ENCODE measurements around the gene CAPN5.

The CAPN5 gene

DNA sequence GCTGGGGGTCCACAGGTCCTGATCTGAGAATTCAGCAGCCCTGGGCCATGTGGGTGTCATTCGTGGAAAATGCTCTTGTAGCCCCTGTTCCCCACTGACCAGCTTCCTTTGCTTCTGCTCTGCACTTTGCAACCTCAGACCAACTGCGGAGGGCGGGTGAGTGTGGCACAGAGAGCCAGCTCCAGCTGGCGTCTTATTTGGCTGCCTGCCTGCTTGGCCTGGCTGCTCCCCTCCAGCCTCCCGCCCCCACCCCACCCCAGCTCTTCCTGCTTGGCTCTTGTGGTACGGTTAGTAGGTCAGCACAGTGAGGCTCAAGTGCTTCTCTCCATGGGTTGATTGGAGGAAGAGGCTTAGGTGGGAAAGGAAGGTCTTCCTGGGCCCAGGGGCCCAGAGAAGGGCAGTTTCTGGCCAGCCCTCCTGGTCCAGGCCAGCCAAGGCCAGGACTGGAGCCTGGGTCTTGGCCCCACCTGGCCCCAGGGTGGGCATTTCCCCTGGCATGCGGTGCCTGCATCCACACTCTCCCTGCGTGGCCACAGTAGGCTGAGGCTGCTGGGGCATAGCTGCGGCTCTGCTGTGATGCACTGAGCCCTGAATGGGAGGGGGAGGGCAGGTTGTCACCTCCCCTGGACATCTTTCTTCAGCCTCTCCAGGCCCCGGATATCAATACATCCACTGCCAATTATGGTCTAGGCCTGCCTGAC is 87.8 kb downstream of the CAPN5 start:
- no peak for DNase-seq

DNA sequence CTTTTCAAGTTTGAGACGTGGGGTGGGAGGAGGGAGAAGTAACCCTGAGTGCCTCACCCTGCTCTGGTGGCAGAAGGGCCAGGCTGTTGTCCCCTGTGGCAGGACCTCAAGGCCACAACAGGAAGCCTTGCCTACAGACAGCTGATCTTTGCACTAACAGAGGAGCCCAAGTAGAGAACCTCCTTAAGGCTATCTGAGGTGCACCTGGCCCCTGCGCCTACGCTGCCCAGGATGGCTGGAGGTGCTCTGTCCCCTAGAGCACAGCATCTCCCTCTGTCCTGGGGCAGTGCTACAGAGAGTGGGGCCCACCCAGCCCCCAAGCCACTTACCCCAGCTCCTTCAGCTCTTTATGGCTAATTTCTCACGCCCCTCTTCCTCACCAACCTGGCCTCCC is 88.3 kb downstream of the CAPN5 start:
- DNase-seq, result no peak

DNA sequence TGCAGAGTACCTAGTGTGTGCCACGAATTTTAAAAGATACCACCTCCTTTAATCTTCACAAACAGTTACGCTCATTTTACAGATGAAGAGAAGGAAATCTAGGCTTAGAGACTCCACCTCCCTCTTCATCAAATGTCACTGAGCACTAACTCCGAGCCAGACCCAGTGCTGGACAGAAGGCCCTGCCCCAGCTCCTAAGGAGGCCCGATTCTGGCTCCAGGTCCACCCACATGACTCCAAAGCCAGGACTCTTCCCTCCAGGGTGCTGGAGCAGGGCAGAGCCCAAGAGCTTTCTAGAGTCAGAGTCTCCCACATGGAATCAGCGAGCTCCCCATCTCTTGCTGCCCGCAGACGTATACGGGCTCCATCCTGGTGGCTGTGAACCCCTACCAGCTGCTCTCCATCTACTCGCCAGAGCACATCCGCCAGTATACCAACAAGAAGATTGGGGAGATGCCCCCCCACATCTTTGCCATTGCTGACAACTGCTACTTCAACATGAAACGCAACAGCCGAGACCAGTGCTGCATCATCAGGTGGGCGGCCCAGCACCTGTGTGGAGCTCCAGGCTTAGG is 88.9 kb downstream of the CAPN5 start:
- no peak for DNase-seq

DNA sequence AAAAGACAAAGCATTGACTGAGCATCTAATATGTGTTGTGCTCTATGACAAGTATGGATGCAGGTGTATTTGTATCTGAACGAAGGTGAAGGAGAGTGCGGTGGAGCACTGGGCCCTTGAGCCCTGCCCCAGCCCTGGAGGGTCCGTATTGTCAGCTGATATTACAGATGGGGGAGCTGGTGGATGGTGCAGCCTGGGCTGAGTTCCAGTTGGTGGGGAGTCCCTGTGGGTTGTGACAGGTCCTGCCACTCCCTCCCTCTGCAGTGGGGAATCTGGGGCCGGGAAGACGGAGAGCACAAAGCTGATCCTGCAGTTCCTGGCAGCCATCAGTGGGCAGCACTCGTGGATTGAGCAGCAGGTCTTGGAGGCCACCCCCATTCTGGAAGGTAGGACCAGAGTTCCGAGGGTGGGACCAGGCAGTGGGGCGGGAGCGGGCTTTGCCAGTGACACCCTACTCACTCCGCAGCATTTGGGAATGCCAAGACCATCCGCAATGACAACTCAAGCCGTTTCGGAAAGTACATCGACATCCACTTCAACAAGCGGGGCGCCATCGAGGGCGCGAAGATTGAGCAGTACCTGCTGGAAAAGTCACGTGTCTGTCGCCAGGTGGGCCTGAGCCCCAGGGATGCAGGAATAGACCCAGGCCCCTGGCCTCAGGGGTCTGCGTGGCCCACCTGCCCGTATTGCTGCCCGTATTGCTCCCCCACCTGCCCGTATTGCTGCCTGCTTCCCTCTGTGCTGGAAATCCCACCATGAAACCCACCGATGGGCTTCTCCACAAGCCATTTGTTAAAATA is 89.8 kb downstream of the CAPN5 start:
- no peak for DNase-seq

DNA sequence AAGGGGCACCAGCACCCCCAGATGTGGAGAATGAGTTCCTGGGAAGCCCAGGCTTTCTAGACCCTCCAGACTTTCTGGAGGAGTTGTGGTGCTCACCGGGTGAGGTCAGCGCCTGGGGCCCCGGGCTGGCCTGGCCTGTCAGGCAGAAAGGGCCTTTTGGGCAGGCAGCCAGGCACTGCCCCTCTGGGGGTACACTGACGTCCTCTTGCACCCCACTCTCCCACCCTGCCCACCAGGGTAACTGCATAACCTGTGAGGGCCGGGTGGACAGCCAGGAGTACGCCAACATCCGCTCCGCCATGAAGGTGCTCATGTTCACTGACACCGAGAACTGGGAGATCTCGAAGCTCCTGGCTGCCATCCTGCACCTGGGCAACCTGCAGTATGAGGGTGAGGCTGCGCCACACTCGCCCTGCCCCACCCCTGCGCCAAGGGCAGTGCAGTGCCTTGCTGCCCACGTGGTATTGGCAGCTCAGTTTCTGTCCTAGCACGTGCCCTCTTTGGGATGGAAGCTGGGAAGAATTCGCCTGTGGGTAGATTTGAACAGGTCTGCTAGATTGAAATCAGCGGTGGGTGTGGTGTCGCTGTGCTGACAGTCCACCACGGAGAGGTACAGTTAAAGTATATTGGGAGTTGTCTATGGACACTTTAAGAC is 91.4 kb downstream of the CAPN5 start:
- DNase-seq, result no peak

DNA sequence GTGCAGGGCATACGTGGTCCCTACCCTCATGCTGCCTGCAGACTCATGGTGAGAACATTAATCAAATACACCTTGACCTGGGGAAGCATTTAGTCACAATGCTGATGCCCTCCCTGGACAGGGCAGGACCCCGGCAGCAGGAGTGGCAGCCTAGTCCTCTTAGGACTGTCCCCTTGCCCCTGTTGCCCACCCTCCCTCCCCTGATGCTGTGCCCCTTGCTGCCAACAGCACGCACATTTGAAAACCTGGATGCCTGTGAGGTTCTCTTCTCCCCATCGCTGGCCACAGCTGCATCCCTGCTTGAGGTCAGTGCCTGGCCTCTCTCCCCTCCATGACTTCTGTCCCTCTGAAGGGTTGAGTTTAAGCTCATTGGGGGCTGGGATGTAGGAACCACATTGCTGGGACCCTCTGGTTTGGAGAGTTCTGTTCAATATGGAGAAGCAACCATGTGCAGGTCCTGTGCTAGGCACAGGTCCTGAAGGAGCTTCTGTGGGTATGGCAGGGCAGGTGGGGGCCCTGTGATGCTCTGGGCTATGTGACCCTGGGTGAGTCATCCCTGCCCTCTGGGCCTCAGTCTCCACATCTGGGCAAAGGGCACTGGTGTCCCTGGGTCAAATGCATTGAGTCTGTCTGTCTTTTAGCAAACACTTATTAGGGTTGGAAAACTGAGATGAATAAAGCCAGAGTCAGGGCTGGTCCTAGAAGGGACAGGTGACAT is 92.6 kb downstream of the CAPN5 start:
- DNase-seq, result no peak

DNA sequence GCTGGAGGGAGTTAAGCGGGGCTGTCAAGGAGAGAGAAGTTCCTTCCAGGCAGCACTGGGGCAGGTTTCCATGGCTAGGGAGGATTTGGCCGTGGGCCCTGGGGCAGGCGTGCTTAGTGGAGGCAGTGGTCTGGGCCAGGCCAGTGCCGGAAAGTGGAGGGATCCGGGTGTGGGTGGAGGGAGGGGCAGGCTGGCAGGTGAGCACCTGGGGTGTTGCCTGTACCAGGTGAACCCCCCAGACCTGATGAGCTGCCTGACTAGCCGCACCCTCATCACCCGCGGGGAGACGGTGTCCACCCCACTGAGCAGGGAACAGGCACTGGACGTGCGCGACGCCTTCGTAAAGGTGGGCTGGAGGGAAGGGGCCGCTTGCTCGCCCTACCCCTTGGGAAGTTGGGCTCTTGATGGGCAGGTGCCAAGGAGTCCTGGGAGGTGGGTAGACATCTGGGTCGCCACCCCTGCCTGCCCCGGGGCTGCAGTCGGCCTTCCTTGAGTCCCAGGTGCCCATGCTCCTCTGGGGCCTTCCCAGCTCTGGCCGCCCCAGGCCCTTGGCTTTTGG is 93.2 kb downstream of the CAPN5 start:
- DNase-seq, result no peak

DNA sequence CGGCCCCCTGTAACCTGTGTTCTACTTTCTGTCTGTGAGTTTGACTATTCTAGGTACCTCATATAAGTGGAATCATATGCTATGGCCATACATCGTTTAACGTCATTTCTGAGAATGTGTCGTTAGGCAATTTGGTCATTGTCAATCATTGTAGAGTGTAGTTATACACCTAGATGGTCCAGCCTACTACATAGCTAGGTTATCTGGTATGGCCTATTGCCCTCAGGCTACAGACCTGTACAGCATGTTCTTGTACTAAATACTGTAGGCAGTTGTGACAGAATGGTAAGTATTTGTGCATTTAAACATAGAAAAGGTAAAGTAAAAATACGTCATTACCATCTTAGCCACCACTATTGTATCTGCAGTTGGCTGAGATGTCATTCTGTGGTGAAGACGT is 96.5 kb downstream of the CAPN5 start:
- DNase-seq, result no peak

DNA sequence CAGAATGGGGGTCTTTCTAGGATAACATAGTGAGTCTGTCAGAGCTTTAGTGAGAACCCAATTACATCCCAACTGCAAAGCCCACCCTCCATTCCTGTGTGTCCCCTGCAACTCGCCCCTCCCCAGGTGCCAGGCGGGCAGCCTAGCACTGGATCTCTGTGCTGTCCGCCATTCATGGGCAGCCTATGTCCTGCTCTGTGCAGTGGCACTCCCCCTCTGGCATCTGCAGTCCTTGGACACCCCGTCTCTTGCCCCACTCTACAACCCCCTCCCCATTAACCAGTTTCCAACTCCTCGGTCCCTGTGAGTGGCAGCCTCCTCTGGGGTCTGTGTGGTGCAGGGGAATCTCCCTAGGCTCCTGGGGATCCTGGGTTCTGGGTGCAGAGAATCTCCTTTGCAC is 98.3 kb downstream of the CAPN5 start:
- DNase-seq, result no peak

DNA sequence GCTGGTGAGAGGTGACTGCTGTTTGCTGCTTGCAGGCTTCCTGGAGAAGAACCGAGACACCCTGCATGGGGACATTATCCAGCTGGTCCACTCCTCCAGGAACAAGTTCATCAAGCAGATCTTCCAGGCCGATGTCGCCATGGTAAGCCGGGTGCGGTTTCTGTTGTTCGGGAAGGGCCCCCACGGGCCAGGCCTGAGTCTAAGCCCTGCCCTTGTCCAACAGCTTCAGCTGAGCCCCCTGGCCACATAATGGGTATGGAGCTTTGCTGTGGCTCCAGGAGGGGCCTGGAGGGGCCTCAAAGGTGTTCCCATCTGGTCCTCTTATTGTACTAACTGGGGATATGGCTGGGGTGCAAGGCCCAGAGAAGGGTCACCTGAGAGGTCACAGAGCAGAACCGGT is 99.2 kb downstream of the CAPN5 start:
- no peak for DNase-seq

DNA sequence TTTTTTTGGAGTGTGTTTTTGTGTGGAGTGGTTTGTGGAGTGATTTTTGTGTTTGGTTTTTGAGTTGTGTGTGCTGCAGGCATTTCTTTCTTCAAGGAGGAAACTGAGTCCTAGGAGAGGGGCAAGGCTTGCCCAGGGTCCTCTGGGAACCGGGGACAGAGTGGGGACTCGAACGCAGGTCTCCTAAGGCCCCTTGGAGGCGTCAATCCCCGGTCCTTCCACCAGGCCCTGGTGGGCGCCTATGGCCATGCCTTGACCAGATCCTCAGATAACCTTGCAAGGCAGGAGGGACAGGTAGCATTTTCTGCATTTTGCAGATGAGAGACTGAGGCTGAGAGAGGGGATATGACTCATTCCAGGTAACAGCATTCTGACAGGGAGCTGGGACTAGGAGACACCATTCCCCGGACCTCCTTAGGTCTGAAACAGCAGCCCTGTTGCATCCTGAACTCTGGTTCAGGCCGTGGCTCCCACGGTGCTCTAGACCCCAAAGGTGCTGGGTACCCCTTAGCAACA is 100.4 kb downstream of the CAPN5 start:
- DNase-seq, result no peak

DNA sequence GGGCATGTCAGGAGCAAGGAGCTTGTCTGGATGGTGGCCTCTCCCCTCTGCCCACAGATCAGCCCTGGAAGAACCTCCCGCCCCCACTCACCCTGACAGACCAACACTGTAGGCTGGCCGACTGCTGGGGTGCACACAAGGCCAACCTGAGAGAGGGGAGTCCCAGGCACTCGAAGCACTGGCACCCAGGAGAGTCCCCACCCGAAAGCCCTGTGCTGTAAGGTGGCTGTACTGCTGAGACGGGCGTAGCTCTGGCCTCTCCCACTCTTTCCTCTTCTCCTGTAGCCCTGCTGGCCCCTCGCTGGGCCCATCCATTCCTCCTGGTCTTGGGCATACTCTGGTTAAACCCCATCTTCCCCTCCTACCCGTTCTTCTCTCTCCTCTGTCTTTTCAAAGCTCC is 101.0 kb downstream of the CAPN5 start:
- no peak for DNase-seq

DNA sequence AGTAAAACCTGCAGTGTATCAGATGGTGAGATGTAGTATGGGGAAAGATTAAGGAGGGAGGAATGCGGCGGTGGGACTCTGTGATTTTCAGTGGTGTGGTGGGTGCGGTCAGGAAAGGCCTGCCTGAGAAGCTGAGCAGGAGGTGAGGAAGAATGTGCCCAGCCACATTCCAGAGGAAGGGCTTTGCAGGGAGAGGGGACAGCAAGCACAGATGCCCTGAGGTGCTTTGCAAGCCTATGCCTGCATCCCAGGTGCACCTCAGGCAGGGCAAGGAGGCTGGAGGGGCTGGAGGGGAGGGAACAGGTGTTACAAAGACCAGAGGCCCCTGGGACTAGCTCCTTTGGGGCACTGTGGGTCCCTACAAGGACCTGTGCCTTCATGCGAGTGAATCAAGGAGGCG is 103.3 kb downstream of the CAPN5 start:
- DNase-seq, result no peak

DNA sequence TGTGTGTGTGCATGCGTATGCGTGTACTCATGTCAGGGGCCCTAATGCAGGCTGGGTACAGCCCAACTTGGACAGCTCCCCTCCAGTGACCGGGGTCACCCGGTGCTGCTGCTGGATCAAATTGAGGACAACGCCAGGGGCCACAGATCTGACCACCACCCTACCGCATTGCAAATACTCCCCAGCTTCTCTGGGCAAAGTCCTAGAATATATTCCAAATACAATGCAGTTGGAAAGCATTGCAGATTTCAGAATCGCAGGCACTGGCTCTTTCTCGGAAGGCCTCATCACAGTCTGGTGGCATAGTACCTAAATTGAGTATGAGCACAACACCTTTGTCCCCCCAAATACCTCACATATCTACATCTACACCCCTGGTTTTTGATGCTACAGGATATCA is 104.5 kb downstream of the CAPN5 start:
- no peak for DNase-seq

DNA sequence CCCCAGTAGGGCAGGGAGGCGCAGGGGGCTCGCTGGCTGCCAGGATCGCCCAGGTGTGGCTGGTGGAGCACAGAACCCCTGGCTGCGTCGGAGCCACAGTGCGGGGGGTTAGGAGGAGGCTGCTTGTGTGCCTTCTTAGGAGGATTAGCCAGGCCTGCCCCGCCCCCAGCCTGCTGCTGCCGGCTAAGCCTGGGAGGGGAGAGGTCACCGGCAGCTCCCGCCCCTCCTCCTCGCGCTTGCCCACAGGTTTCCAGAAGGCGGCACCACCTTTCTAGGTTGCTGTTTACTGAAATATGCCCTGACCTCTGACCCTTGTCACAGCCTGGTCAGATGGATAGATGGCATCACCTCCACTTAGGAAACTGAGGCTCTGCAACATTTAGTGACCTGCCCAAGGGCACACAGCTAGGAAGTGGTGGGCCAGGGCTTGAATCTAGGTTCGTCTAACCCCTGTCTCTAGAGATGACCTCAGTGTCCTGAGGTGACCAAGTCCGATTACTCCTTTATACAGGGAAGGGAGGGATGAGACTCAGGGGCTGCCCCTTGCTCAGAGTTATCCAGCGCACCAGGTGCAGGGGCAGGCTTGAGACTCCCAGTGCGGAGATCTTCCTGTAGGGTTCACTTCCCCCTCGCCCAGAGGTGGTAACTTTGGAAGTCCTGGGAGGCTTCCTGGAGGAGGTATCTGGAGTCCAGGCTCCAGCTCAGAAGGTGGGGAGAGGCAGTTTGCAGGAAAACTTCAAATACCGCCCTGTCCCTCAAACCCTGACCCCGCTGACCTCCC is 105.3 kb downstream of the CAPN5 start:
- DNase-seq, result no peak

DNA sequence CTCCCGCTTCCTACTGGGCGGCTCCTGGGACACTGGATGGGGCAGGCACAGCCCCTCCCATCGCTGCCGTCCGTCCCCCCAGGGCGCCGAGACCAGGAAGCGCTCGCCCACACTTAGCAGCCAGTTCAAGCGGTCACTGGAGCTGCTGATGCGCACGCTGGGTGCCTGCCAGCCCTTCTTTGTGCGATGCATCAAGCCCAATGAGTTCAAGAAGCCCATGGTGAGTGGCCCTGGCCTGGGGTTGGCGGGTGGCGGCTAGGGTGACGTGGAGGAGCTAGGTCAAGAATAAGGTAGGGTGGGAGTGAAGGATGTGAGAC is 105.9 kb downstream of the CAPN5 start:
- no peak for DNase-seq

DNA sequence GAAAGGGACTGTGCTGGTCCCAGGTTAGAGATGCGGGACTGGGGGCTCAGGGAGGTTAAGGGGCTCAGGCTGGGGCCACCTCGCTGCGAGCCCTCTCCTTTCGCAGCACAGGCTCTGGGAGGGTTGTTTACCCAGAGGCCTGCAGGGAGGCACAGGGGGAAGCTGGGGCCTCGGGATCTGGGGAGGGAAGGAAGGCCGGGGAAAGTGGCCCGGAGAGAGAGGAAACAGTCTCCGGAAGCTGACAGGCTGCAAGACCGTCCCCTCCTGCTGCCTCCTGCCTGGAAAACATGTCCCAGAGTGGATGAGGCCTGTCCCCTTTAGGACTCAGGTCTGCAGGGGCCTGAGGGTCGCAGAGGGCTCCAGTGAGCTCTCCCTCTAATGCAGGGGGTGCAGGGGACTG is 106.7 kb downstream of the CAPN5 start:
- DNase-seq, result no peak

DNA sequence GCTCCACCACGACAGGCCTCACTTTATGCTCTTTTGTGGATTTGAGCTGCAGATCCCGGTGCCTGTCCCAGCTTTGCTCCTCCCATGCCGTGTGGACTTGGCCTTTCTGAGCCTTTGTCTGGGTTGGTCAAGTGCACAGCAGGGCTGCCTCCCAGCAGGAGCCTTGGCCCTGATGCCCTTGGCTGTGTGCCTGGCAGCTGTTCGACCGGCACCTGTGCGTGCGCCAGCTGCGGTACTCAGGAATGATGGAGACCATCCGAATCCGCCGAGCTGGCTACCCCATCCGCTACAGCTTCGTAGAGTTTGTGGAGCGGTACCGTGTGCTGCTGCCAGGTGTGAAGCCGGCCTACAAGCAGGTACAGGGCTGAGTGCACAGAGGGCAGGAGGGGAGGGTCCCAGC is 107.8 kb downstream of the CAPN5 start:
- no peak for DNase-seq

DNA sequence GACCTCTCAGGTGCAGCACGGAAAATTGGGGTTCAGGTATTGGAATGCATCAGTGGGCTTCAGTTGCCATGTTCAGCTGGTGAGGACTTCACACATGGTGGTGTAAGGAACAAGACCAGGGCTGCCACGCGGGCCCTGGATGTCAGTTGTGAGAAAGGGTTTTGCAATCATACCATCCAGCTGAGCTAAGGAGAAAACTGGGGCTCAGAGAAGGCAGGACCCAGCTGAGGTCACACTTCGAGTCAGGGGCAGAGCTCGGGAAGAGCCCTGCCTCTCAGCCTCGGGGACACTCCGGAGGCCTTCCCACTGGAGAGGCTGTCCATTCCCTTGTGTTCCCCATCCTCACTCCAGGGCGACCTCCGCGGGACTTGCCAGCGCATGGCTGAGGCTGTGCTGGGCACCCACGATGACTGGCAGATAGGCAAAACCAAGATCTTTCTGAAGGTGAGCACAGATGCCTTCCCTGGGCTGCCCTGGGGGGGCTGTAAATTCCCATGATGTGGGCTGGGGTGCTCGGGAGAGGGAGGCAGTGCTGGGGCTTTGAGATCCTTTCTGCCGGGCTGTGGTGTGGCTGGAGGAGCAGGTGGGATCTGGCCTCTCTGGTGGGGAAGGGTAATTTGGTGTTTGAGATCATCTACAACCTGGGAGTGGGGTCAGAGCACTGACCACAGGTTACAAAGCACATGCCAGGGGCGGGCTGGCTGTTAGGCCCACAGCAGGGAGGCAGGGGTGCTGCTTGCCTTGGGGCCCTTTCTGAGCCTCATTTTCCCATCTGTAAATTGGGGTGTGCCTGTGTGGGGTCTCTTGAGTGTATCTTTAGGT is 108.5 kb downstream of the CAPN5 start:
- no peak for DNase-seq
